Activated CD4-positive, alpha-beta T cell treated with anti-CD3 and anti-CD28 coated beads, Interleukin-2, amount 50 U/mL, for 1 hour (primary cell): Measurements from ENCODE around the gene TPPP3.
"Not testable (repeated sequence)": the region's sequence is repeated elsewhere in the genome, so short reads cannot be mapped to it uniquely, and the experiment has no call there.

Source experiments
- DNase-seq: peaks from one replicate; pipeline ENCODE4 v3.0.0-alpha.2; 2020

TPPP3 gene

DNA sequence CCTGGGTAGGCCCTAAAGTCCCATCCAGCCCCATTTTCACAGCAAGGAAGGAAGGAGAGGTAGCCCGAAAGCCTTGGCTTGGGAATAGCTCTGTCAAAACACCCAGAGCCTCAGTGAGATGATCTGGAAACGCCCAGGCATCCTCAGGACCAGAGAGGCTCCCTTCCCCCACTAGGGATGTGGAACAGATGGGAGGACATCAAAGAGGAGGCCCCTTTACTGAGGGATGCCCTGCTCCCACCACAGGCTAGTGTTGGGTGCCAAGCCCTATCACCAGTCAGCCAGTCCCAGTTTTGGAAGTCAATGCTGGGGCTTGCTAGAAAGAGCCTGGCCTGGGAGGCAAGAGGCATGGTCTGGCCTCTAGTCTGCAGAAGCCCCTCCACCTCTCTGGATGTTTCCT, 4.7 kb downstream of the TPPP3 start:
- no peak for DNase-seq

DNA sequence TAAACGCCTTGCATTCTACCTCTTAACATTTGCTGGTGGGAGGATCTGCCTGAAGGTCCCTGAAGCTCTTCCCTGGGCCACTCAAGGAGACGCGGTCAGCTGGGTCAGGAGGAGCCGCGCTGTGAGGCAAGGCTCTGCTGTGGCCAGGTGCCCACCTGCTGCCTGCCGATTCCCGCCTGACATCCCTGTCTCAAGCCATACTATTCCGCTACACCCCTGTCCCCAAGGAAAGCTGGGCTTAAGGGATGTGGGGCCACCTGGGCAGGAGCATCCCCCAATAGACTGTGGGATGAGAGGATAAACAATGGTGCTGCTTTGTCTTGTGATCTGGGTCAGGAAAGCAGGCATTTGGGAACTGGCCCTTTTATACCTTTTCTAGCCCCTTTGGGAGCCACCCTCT, 5.1 kb downstream of the TPPP3 start:
- no peak for DNase-seq

DNA sequence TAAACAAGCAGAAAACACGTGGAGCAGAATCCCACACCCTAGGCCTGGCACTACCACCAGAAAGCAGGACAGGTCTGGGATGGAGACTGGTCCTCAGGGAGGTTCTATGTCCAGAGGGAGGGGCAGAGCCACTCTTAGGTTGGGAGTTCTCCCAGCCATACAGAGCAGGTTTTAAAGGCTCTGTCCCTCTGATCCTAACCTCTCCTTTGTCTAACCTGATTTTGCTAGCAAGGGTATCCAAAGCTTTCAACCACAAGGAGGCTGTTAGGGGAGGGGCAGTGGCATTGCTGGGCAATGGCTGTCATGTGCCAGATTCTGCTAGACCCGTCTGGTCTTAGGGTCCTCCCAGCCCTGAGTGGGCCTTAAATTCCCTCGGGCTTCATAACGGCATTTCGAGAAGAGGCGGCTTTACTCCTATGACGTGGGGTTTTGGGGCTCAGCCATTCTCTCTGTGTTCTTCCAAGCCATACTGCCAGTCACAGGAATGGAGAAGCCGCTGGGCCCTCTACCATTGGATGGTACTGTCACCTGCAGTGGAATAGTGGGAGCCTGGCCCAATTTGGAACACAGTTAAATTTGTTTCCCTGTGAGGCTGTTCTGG, 5.7 kb downstream of the TPPP3 start:
- DNase-seq = no peak

DNA sequence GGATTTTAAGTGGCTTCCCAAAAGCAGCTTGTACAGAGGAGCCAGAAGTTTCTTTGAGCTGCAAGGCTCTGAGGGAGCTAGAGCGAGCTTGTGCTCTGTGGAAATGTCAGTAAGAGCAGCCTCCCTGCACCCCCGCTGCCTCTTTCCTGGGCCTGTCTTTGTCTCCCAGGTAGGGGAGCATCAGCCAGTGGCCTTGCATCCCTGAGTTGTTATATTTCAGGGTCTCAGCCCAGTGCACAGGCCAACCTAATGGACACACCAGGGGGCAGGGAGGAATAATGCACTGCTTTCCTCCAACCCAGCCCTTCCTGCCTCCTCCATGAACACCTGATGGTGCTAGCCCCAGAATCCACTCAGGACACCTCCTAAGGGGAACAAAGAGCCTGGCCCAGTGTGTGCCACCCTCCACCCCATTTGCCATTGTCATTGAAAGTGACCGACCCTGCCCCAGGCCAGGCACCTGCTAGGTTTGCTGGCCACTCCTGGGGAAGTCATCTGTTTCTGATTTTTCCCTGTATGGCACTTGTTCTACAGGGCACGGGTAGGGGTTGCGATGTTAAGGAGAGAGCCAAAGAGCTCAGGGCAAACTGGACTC, 6.3 kb downstream of the TPPP3 start:
- DNase-seq = no peak

DNA sequence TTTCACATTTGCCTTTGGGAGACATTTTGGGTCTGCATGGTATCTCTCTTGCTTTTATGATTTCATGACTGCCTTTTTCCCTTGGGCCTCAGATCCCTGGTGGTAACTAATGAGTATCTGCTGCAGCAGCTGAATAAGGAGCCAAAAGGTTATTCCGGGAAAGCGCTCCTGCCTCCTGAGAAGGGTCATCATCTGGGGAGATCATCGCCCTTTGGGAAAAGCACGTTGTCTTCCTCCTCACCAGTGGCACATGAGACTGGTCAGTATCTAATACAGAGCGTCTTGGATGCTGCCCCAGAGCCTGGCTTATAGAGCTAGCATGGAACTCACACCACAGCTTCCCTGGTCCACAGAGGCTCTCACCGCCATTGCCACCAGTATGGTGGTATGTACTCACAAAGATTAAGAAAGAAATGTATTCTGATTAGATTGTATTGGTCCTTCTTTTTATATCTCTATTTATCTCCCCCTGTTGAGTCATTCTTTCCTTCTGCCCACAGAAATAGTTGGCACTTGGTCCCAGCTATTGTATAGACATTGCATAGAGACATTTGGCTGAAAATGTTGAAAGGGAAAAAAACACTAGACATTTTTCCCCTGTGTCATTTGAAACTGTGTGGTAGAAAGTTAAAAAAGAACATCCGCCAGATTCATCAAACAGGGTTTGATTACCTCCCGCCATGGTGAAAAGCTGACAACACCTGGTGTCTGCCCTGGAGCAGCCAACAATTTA, 8.4 kb downstream of the TPPP3 start:
- DNase-seq = no peak

DNA sequence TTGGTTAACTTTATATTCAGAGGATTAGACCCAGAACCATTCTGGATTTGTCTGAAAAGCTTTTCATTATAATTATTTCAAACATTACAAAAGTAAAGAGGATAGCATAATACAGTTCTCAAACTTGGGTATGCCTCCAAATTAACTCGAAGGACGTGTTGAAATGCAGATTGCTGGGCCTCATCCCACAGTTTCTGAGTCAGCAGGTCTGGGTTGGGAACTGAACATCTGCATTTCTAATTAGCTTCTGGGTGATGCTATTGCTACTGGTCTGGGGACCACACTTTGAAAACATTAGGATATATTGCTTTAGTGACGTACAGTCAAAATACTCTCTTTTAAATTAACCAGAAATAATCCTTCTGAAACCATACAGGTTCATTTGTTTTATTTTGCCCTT, 10.0 kb downstream of the TPPP3 start:
- DNase-seq = no peak

DNA sequence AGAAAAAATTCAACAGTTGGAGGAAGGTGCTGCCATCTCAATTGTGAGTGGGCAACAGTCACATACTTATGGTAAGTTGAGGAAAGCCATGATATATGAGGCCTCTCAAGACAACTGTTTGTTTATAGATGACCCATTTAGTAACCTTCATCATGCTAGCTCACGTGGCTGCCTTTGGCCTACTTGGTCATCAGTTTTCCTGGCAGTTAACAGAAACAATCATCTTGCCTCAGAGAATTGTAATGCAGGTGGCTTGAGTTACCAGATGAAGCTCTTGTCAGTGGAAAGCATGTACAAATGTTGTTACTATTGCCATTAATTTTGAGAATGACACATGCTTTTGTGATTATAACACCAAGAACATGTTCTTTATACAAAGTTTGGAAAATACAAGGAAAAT, 14.7 kb downstream of the TPPP3 start:
- no peak for DNase-seq

DNA sequence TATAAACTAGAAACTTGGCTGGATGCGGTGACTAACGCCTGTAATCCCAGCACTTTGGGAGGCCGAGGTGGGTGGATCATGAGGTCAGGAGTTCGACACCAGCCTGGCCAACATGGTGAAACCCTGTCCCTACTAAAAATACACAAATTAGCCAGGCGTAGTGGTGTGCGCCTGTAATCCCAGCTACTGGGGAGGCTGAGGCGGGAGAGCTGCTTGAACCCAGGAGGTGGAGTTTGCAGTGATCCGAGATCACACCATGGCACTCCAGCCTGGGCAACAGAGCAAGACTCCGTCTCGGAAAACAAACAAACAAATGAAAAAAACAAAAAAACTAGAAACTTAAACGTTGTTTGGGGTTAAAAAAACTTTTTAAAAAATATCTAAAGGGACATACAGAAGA, 17.3 kb downstream of the TPPP3 start:
- not testable (repeated sequence) for DNase-seq

DNA sequence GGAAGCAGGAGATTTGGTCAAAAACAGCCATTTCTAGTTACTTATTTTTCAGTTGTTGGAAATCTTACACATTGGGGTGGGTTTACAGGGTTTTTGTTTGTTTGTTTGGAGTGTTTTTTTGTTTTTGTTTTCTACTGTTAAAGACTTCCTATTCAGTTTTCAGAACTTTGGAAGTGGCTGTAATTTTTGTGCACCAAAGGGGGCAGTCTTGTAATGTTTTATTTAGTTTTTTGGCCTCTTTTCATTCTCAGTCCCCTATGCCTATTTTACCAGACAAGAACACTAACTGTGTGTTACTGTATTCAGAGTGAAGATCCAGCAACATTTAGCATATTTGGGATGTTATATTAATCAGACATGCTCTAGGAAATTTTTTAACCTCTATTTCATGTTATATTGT, 20.6 kb downstream of the TPPP3 start:
- no peak for DNase-seq

DNA sequence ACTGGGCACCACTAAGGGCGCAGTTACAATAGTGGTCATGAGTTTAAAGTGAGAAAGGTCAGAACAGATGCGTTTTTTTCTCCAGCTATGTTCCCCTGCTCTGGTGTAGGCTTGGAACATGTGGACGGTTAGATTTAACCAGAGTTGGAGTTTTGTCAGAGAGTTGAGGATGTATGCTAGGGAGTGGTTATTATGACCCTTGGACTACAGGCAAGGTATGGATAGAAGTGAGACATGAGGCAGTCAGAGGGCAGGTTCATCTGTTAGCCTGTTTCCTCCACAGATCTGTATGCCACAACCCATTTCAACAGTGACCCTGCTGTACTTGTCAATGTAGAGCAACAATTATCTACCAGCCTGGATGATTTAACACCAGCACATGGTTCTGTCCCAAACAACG, 22.6 kb downstream of the TPPP3 start:
- no peak for DNase-seq

DNA sequence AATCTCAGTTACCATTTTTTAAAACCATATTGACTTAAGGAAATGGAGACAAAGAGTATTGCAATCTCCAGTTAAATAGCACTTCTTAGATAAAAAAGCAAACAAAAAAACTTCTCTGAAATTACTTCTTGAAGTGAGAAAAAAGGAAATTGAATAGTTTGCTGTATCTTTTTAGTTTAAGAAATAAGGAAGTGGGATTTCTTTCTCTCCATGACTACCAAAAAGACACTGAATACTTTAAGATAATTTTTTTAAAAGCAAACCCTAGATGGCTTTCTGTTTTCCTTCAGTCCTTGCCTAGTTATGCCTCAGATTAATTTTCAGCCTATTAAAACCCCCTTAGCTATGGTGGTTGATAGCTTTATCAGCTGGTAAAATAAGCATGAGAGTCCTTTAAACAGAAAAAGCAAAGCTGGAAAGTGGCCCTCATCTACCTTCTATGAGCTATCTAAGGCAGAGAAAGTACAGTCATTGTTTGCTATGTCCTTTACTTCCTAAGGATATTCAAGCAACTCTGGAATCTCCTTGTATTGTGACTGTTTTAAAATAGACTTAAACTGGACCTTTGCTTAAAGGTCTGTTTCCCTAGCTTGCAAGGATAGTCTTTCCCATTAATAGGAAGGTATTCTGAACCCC, 28.6 kb downstream of the TPPP3 start:
- no peak for DNase-seq

DNA sequence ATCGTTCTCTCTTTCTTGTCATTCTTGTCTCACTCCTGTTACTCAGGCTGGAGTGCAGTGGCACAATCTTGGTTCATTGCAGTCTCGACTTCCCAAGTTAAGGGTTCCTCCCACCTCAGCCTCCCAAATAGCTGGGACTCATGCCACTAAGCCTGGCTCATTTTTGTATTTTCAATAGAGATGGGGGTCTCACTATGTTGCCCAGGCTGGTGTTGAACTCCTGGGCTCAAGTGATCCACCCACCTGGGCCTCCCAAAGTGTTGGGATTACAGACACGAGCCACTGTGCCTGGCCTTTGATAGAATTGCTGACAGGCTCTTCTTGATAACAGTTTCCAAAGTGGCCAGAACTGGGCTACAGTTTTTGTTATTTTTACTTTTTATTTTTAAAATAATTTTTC, 32.3 kb downstream of the TPPP3 start:
- no peak for DNase-seq

DNA sequence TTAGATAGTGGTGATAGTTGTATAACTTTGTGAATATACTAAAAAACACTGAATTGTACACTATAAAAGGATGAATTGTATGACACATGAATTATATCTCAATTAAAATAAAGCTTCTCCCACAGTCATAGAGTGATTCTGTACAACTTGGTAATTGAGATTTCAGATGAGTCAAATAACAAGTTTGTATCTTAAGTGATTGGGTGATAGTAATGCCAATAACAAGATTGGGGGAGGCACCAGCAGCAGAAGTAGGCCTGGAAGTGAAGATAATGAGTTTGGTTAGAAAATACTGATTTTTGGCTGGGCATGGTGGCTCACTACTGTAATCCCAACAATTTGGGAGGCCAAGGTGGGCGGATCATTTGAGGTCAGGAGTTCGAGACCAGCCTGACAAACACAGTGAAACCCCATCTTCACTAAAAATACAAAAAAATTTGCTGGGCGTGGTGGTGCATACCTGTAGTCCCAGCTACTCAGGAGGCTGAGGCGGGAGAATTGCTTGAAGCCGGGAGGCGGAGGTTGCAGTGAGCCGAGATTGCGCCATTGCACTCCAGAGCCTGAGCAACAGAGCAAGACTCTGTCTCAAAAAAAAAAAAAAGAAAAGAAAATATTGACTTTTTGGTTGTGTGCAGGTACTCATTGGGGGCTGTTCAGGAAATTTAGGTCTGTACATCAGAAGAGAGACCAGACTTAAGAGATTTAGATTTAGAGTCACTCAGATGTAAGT, 33.6 kb downstream of the TPPP3 start:
- not testable (repeated sequence) for DNase-seq

DNA sequence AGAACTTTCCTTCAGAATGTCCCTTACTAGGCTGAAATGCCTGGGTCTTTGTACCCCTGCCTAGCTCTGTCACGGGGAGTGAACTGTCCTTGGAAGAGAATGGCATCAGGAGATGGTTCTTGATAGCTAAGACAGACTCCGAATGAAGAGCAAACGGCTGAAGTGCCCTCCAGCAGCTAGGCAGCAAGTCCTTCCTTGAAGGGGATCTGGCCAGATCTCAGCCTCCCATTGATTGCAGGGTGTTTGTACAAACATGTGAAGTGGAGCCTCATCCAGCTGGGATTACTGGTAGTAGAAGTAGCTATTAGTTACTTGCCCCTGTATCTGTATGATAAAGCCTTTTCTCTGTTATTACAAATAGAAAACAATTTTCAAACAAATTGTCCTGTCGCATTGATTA, 35.7 kb downstream of the TPPP3 start:
- DNase-seq = no peak

DNA sequence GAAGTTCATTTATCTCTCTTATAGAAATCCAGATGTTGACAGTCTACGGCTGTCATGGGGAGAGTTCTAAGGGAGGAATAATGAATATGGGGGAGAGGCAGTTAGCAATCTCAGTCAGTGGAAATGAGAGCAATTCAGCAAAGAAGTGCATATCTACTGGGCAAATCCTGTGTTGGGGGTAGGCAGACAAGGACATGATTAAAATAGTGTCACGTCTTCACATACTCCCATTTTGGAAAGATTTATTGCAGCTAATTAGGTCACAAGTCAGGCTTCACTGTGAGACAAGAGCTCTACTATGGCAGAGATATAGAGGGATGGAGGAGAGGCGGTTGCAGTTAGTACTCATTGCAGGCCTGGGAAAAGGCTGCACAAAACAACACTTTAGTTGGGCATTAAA, 36.9 kb downstream of the TPPP3 start:
- no peak for DNase-seq

DNA sequence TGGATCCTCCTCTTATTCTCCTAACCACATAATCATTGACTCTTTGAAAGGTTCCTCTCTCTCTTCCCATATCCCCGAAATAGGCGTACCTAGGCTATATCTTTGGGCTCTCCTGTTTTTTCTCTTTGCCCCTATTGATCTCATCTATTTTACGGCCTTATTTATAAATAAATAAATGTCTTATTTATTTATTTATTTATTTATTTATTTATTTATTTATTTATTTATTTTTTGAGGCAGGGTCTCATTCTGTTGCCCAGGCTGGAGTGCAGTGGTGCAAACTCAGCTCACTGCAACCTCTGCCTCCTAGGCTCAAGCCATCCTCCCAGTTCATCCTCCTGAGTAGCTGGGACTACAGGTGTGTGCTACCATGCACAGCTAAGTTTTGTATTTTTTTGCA, 40.8 kb downstream of the TPPP3 start:
- not testable (repeated sequence) for DNase-seq

DNA sequence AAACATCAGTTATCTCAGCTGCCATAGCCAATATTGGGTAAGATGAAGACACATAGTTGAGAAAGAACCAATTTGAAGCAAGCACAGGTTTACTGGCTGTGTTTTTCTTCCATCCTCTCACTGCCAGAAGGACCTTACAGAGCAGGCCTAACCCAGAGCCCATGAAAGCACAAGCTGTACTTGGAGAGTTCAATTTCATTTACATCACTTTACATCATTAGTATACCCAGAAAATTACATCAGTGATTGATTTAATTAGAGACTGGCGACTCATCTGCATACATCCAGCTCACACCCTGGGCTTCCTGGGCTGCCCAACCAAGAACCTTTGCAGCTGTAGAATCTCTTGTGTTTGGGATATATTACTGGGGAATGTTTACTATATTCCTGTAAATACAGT, 43.0 kb downstream of the TPPP3 start:
- DNase-seq = no peak

DNA sequence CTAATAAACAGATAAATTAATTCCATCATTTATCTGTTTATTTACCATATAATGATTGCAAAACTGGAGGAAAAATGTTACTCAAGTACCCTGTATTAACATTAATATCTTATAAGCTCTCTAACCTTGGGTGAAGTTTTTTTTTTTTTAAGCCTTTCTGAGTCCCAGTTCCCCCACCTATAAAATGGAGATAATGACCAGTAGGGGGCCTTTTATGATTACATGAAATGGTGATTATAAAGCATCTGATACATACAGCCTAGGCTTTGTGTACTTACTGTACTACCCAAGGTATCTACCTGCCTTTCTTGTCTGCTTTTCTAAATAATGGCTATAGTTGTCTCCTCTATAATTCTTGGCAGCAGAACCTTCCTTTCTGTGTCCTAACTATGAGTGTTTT, 44.1 kb downstream of the TPPP3 start:
- DNase-seq = no peak

DNA sequence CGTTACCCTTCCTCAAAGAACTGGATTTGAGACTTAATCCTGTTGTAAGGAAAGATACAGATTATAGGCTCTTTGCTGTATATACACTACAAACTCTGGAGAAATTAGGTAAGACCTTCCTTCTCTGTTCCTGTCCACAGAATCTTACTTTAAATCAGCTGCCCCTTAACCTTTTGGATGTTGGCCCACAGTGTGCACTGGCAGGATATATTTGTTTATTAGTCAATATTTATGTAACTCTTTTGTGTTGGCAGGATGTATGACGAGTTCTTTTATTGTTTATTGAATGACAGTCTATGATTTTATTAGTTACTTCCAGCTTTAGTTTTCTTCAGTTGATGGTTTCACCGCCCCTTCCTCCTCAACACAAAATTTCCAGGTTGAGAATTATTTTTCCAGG, 47.0 kb downstream of the TPPP3 start:
- DNase-seq = no peak

DNA sequence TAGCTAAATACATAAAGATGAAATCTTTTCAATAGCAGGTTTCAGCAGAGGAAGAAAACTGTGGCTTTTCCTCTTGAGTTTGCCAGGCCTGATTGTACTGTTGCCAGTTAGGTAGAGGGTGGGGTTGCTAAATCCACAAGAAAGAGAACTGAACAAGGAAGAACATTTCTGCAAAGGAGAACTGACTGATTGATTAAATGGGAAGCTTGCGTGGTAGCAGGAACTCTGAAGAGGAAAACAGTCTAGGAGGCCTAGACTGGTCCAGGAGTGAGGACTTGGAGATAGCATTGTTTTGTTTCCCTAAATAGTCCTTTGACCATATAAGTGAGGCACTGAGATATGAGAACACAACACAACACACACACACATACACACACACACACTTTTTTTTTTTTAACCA, 47.9 kb downstream of the TPPP3 start:
- DNase-seq = no peak

DNA sequence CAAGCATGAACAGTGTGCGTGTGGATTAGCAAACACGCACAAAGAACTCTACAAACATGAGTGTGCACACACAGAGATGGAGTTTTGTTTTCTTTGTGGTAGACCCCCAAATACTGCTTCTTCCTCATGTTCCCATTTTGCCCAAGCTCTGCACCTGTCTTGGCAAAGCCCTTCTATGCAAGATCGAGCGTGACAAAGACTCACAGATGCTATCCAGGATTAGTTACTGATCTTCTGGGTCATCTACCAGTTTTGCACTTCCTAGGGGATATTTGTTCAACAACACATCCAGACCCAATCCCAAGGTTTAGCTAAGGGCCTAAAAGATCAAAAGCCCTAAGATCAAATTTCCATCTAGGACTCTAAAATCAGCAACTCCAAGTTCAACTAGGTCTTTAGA, 50.7 kb downstream of the TPPP3 start:
- no peak for DNase-seq

DNA sequence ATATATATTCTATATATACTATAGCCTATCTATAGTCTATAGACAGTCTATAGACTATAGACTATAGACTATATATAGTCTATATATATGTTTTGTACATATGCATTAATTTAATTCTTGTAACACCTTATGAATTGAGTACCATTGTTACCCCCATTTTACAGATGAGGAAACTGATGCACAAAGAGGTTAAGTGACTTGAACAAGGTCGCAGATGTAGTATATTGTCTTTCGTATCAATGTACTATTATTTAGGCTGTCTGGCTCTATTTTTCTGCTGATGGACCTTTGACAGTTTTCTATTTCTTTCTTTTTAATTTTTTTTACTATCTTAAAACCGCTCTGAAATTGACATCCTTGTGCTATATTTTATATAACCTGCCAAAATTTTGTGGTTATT, 52.0 kb downstream of the TPPP3 start:
- no peak for DNase-seq
